Cerebellar nuclear complex (tissue), 1 donor: ENCODE measurements around the gene DSG2.

Source experiments
- DNase-seq, 2 experiments: peaks; one replicate each; lab custom pipeline; 2025; lab: John Stamatoyannopoulos, UW

The DSG2 gene

DNA sequence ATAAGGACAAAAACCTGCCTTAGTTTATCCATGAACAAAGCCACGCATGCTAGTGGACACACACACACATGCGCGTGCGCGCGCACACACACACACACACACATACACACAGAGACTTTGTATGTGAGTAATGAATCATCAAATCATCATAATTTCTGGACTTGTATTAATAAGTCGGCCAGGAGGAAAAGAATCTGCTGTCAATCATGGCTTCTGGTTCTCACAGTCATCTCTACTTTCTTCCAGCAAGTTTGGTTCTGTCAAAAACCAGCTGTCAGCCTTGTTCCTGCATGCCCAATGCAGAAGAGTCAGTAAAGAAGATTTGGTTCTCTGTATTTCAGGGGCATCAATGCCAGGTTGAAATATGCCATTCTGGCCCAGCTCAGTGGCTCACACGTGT is 92.6 kb downstream of the DSG2 start:
- DNase-seq: no peak

DNA sequence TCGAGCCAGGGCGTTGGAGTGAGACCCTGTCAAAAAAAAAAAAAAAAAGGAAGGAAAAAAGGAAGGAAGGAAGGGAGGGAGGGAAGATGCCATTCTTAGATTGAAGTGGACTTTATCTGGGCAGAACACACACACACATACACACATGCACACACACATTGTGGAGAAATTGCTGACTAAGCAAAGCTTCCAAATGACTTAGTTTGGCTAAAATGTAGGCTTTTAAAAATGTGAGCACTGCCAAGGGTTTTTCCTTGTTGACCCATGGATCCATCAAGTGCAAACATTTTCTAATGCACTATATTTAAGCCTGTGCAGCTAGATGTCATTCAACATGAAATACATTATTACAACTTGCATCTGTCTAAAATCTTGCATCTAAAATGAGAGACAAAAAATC is 93.1 kb downstream of the DSG2 start:
- no peak for DNase-seq

DNA sequence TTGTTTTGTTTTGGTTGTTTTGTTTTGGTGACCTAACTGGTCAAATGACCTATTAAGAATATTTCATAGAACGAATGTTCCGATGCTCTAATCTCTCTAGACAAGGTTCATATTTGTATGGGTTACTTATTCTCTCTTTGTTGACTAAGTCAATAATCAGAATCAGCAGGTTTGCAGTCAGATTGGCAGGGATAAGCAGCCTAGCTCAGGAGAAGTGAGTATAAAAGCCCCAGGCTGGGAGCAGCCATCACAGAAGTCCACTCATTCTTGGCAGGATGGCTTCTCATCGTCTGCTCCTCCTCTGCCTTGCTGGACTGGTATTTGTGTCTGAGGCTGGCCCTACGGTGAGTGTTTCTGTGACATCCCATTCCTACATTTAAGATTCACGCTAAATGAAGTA is 93.7 kb downstream of the DSG2 start, which contains the start of gene TTR:
TTR (plus strand) TSS at position 250 of the 400 bp plus-strand sequence; CDS start at position 276, 26 bp downstream.
- no peak for DNase-seq

DNA sequence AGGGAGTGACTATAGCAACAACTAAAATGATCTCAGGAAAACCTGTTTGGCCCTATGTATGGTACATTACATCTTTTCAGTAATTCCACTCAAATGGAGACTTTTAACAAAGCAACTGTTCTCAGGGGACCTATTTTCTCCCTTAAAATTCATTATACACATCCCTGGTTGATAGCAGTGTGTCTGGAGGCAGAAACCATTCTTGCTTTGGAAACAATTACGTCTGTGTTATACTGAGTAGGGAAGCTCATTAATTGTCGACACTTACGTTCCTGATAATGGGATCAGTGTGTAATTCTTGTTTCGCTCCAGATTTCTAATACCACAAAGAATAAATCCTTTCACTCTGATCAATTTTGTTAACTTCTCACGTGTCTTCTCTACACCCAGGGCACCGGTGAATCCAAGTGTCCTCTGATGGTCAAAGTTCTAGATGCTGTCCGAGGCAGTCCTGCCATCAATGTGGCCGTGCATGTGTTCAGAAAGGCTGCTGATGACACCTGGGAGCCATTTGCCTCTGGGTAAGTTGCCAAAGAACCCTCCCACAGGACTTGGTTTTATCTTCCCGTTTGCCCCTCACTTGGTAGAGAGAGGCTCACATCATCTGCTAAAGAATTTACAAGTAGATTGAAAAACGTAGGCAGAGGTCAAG is 94.7 kb downstream of the DSG2 start:
- no peak for DNase-seq

DNA sequence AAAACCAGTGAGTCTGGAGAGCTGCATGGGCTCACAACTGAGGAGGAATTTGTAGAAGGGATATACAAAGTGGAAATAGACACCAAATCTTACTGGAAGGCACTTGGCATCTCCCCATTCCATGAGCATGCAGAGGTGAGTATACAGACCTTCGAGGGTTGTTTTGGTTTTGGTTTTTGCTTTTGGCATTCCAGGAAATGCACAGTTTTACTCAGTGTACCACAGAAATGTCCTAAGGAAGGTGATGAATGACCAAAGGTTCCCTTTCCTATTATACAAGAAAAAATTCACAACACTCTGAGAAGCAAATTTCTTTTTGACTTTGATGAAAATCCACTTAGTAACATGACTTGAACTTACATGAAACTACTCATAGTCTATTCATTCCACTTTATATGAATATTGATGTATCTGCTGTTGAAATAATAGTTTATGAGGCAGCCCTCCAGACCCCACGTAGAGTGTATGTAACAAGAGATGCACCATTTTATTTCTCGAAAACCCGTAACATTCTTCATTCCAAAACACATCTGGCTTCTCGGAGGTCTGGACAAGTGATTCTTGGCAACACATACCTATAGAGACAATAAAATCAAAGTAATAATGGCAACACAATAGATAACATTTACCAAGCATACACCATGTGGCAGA is 97.3 kb downstream of the DSG2 start:
- DNase-seq: no peak

DNA sequence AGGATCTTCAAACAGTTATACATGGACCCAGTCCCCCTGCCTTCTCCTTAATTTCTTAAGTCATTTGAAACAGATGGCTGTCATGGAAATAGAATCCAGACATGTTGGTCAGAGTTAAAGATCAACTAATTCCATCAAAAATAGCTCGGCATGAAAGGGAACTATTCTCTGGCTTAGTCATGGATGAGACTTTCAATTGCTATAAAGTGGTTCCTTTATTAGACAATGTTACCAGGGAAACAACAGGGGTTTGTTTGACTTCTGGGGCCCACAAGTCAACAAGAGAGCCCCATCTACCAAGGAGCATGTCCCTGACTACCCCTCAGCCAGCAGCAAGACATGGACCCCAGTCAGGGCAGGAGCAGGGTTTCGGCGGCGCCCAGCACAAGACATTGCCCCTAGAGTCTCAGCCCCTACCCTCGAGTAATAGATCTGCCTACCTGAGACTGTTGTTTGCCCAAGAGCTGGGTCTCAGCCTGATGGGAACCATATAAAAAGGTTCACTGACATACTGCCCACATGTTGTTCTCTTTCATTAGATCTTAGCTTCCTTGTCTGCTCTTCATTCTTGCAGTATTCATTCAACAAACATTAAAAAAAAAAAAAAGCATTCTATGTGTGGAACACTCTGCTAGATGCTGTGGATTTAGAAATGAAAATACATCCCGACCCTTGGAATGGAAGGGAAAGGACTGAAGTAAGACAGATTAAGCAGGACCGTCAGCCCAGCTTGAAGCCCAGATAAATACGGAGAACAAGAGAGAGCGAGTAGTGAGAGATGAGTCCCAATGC is 98.3 kb downstream of the DSG2 start:
- no peak for DNase-seq

DNA sequence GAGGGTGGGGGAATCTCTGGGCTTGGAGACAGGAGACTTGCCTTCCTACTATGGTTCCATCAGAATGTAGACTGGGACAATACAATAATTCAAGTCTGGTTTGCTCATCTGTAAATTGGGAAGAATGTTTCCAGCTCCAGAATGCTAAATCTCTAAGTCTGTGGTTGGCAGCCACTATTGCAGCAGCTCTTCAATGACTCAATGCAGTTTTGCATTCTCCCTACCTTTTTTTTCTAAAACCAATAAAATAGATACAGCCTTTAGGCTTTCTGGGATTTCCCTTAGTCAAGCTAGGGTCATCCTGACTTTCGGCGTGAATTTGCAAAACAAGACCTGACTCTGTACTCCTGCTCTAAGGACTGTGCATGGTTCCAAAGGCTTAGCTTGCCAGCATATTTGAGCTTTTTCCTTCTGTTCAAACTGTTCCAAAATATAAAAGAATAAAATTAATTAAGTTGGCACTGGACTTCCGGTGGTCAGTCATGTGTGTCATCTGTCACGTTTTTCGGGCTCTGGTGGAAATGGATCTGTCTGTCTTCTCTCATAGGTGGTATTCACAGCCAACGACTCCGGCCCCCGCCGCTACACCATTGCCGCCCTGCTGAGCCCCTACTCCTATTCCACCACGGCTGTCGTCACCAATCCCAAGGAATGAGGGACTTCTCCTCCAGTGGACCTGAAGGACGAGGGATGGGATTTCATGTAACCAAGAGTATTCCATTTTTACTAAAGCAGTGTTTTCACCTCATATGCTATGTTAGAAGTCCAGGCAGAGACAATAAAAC is 100.2 kb downstream of the DSG2 start:
- DNase-seq: no peak
